Stomach (tissue), 4 donors: ENCODE measurements around the gene RIOK2.

Experiments
- EP300 ChIP-seq: sonication (generic); formaldehyde crosslinking; IDR thresholded peaks from one replicate; pipeline ENCODE4 v1.6.1; 2017; ENCODE audit warnings: antibody characterized with exemption
- POLR2A ChIP-seq, 4 donors: fragments of 450-650 bp; IDR thresholded peaks; one replicate each; pipeline ENCODE4 v1.6.1; 2016; ENCODE audit warnings: antibody characterized with exemption in 4 of 4, control low read depth in 2 of 4, mild to moderate bottlenecking in 1 of 4, moderate library complexity in 1 of 4
- POLR2AphosphoS5 ChIP-seq, 3 donors: sonication (generic); formaldehyde crosslinking; IDR thresholded peaks; one replicate each; pipeline ENCODE4 v1.6.1; 2016; ENCODE audit warnings: antibody characterized with exemption in 3 of 3
- TF ChIP-seq, protein P1 (sequence below), 7 experiments: fragments of 450-650 bp in 4 of 7; fragments of 200-600 bp in 3 of 7; sonication (generic) in 3 of 7; IDR thresholded peaks; one replicate each; pipeline ENCODE4 v1.5.1; 2016 to 2019; ENCODE audit warnings: antibody characterized with exemption in 7 of 7, control low read depth in 2 of 7, mild to moderate bottlenecking in 1 of 7

DNA sequence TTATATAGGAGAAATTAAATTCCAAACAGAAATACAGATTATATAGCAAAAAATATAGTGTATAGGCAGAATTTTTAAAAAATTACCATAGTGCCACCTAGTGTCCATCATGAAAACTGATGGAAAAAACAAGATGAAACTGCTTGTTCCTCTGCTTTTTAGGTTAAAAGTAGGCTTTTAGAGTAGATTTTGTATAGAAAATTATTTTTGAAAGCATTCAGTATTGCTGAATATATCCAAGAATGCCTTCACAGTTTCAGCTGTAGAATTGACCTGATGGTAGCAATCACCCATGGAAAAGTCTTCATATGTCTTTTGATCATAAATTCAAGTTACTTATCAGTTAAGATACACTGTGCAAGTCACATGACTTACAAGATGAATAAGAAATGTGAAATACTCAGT lies 19.7 kb downstream of the RIOK2 start:
- TF ChIP-seq, protein P1, sequence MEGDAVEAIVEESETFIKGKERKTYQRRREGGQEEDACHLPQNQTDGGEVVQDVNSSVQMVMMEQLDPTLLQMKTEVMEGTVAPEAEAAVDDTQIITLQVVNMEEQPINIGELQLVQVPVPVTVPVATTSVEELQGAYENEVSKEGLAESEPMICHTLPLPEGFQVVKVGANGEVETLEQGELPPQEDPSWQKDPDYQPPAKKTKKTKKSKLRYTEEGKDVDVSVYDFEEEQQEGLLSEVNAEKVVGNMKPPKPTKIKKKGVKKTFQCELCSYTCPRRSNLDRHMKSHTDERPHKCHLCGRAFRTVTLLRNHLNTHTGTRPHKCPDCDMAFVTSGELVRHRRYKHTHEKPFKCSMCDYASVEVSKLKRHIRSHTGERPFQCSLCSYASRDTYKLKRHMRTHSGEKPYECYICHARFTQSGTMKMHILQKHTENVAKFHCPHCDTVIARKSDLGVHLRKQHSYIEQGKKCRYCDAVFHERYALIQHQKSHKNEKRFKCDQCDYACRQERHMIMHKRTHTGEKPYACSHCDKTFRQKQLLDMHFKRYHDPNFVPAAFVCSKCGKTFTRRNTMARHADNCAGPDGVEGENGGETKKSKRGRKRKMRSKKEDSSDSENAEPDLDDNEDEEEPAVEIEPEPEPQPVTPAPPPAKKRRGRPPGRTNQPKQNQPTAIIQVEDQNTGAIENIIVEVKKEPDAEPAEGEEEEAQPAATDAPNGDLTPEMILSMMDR (IDR thresholded peaks at IDR 0.05): peak in 4 of 7 experiments; percentile 42 to 60 (median 50)
- TF ChIP-seq POLR2A (IDR thresholded peaks at IDR 0.05) (no peak), EP300 (no peak), POLR2AphosphoS5 (IDR thresholded peaks at IDR 0.05) (no peak)
